ENCODE results near the gene CBX2.

The CBX2 gene

GRCh38 chr17:79785017-79785899 is 7.3 kb downstream of the CBX2 start:
- DNase-seq (ENCODE audit: low read depth) = no peak
- TF ChIP-seq CTCF (conservative IDR thresholded peaks at IDR 0.05; ENCODE audit: low read depth, low read length) = no peak

GRCh38 chr17:79785900-79786810 is 8.2 kb downstream of the CBX2 start:
- no peak for DNase-seq (ENCODE audit: low read depth)
- no peak overlapping the region for H3K4me3 ChIP-seq (ENCODE audit: low read length)
- no peak for TF ChIP-seq CTCF (conservative IDR thresholded peaks at IDR 0.05; ENCODE audit: low read depth, low read length)

More at GRCh38 chr17:79785017-79785899, 7.3 kb downstream of the CBX2 start:
- no peak overlapping the region for H3K4me3 ChIP-seq (ENCODE audit: low read length)

DNA sequence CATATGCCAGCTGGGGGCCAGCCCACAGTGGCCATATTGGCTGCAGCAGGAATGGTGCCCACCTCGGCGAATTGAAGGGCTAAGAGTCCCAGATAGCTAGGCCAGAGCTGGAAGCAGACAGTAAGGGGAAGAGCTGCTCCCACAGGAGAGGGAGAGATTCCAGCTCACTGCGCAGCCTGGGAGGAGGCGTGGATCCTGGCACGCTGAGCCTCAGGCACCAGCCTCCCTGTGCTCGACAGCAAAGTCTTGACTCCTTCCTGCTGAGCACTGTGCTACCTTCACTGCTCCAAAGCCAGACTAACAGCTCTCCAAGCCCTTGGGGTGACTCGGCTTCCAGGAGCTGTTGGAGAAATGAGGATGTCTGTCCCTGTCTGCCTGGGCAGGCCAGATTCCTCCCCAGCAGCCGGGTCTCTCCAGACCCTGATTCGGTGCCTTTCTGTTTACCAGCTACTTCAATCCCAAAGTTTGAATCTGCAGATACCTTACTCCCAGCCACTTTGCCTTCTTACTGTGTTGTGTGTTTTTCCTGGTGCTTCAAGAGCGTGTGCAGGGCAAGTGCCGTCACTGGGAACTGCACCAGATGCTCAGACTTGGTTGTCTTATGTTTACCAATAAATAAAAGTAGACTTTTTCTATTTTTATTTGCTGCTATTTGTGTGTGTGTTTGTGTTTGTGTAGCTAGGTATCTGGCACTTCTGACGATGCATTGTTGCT is 9.1 kb downstream of the CBX2 start:
- no peak for TF ChIP-seq CTCF (conservative IDR thresholded peaks at IDR 0.05; ENCODE audit: low read depth, low read length)
- DNase-seq (ENCODE audit: low read depth) = no peak
- H3K4me3 ChIP-seq (ENCODE audit: low read length) = no peak overlapping the region

DNA sequence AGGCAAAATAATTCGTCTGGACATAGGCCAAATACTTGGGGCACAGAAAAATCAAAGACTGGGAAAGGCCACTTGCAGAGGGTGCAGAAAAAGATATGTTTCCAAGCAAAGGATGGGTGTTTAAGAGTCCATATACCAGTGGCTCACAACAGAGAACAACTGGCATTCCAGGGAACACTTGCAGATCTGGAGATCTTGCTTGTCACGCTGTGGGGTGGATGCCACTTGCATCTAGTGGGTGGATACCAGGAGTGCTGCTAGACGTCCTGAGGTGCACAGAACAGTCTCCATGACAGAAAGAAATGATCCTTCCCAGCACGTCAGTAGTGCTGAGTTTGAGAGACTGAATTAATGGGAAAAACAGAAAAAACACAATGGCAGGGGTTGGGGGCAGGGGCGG is 10.5 kb downstream of the CBX2 start:
- DNase-seq (ENCODE audit: low read depth) = no peak
- H3K4me3 ChIP-seq (ENCODE audit: low read length) = no peak overlapping the region
- no peak for TF ChIP-seq CTCF (conservative IDR thresholded peaks at IDR 0.05; ENCODE audit: low read depth, low read length)

DNA sequence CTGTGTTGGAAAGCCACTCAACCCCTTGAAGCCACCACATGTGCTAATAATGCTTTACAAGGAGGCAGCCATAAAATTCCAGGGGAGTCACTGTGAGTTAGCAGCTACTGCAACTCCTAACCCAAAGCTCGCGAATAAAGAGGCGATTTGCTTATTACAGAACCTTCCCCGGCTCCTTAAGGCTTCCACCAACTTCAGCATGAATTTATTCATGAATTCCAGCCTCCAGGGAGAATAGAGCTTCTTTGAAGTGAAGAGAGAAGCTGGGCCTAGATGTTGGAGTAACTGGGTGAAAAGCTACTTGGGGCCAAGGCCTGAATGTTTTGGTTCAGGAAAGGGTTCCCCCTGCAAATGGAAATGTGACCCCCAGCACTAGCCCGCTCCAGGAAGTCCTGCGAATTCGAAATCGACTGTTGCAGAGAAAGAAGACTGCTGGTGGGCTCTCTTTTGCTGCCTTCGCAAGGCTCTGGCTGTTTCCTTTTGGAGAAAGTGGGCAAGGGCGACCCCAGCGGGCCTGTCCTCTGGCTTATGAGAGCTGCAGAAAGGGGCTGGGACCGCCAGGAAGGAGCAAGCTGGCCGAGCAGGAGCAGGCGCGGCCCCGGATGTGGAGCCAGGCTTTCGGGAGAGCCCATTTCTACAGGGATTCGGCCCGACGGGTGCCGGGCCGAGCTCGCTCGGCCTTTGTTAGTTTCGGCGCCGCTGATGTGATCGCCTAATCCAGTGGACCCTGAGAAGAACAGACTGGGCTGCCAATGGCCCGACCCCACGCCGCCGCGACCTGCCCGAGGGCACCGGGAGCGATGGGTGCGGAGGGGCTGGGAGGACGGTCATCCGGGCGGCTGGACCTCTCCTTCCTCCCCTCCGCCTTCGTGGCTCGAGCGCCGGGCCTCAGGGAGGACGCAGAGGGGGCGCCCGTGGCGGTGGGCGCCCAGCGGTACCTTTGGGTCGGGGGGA is 11.3 kb downstream of the CBX2 start:
- TF ChIP-seq CTCF (conservative IDR thresholded peaks at IDR 0.05; ENCODE audit: low read depth, low read length) = no peak
- DNase-seq (ENCODE audit: low read depth) = no peak
- H3K4me3 ChIP-seq (ENCODE audit: low read length) = no peak overlapping the region

Data from retinal pigment epithelial cell (primary cell).